Measurements from ENCODE around the gene ZBTB37.
A peak's percentile ranks its signal among the peaks of the same experiment; 100 is the strongest.

ZBTB37 gene

GRCh38 chr1:173864179-173864867 is 3.9 kb upstream of the ZBTB37 start:
- Histone ChIP-seq H3K27ac (ENCODE audit: insufficient read depth, low read length, poor library complexity, severe bottlenecking) (peak overlapping the region; percentile 47), H3K4me1 (ENCODE audit: control insufficient read depth, insufficient read depth, low read length, poor library complexity, severe bottlenecking) (peaks cover 25% of the 10 kb centered on the region), H3K36me3 (ENCODE audit: control insufficient read depth, insufficient read depth, low read length) (peaks cover 38% of the 10 kb centered on the region), H3K9me3 (ENCODE audit: control insufficient read depth, low read length) (no peaks in the 10 kb centered on the region), H3K4me3 (ENCODE audit: insufficient read depth, low read depth, low read length, poor library complexity, severe bottlenecking) (no peak overlapping the region), H3K27me3 (replicated peaks; ENCODE audit: control insufficient read depth, insufficient read depth, low read length, poor library complexity, severe bottlenecking) (no peaks in the 10 kb centered on the region)
- DNase-seq, result no peak

GRCh38 chr1:173865468-173866164 is 2.6 kb upstream of the ZBTB37 start:
- Histone ChIP-seq H3K4me1 (ENCODE audit: control insufficient read depth, insufficient read depth, low read length, poor library complexity, severe bottlenecking) (peaks cover 33% of the 10 kb centered on the region), H3K27me3 (replicated peaks; ENCODE audit: control insufficient read depth, insufficient read depth, low read length, poor library complexity, severe bottlenecking) (no peaks in the 10 kb centered on the region), H3K27ac (ENCODE audit: insufficient read depth, low read length, poor library complexity, severe bottlenecking) (peak overlapping the region; percentile 26), H3K36me3 (ENCODE audit: control insufficient read depth, insufficient read depth, low read length) (peaks cover 35% of the 10 kb centered on the region), H3K9me3 (ENCODE audit: control insufficient read depth, low read length) (no peaks in the 10 kb centered on the region), H3K4me3 (ENCODE audit: insufficient read depth, low read depth, low read length, poor library complexity, severe bottlenecking) (no peak overlapping the region)
- DNase-seq, result no peak

GRCh38 chr1:173866413-173867115 is 1.6 kb upstream of the ZBTB37 start:
- Histone ChIP-seq H3K27me3 (replicated peaks; ENCODE audit: control insufficient read depth, insufficient read depth, low read length, poor library complexity, severe bottlenecking) (no peaks in the 10 kb centered on the region), H3K27ac (ENCODE audit: insufficient read depth, low read length, poor library complexity, severe bottlenecking) (peak overlapping the region; percentile 94), H3K4me1 (ENCODE audit: control insufficient read depth, insufficient read depth, low read length, poor library complexity, severe bottlenecking) (peaks cover 39% of the 10 kb centered on the region), H3K4me3 (ENCODE audit: insufficient read depth, low read depth, low read length, poor library complexity, severe bottlenecking) (peak overlapping the region; percentile 78), H3K36me3 (ENCODE audit: control insufficient read depth, insufficient read depth, low read length) (peaks cover 35% of the 10 kb centered on the region), H3K9me3 (ENCODE audit: control insufficient read depth, low read length) (no peaks in the 10 kb centered on the region)
- no peak for DNase-seq

- H3K4me3 ChIP-seq (ENCODE audit: insufficient read depth, low read depth, low read length, poor library complexity, severe bottlenecking), result peak overlapping the region; percentile 78
- DNase-seq, result no peak
- peak overlapping the region; percentile 94 for H3K27ac ChIP-seq (ENCODE audit: insufficient read depth, low read length, poor library complexity, severe bottlenecking)
- peaks cover 35% of the 10 kb centered on the region for H3K36me3 ChIP-seq (ENCODE audit: control insufficient read depth, insufficient read depth, low read length)
- no peaks in the 10 kb centered on the region for H3K9me3 ChIP-seq (ENCODE audit: control insufficient read depth, low read length)
- peaks cover 39% of the 10 kb centered on the region for H3K4me1 ChIP-seq (ENCODE audit: control insufficient read depth, insufficient read depth, low read length, poor library complexity, severe bottlenecking)
- no peaks in the 10 kb centered on the region for H3K27me3 ChIP-seq (replicated peaks; ENCODE audit: control insufficient read depth, insufficient read depth, low read length, poor library complexity, severe bottlenecking)
Observed at GRCh38 chr1:173867141-173867752, 933 bp upstream of the ZBTB37 start.

GRCh38 chr1:173867753-173868265 is 371 bp upstream of the ZBTB37 start, which contains the start of gene GAS5:
Gene GAS5 (minus strand): TSS chr1:173867989.
- H3K36me3 ChIP-seq (ENCODE audit: control insufficient read depth, insufficient read depth, low read length), result peaks cover 30% of the 10 kb centered on the region

GRCh38 chr1:173869021-173869359 is 810 bp downstream of the ZBTB37 start:
- no peak for DNase-seq
- Histone ChIP-seq H3K27ac (ENCODE audit: insufficient read depth, low read length, poor library complexity, severe bottlenecking) (peak overlapping the region; percentile 94), H3K4me3 (ENCODE audit: insufficient read depth, low read depth, low read length, poor library complexity, severe bottlenecking) (peak overlapping the region; percentile 78), H3K36me3 (ENCODE audit: control insufficient read depth, insufficient read depth, low read length) (peaks cover 19% of the 10 kb centered on the region), H3K9me3 (ENCODE audit: control insufficient read depth, low read length) (no peaks in the 10 kb centered on the region), H3K27me3 (replicated peaks; ENCODE audit: control insufficient read depth, insufficient read depth, low read length, poor library complexity, severe bottlenecking) (no peaks in the 10 kb centered on the region), H3K4me1 (ENCODE audit: control insufficient read depth, insufficient read depth, low read length, poor library complexity, severe bottlenecking) (peaks cover 41% of the 10 kb centered on the region)

More at GRCh38 chr1:173867753-173868265, 371 bp upstream of the ZBTB37 start, which contains the start of gene GAS5:
- peak within 1 kb of the TSS; percentile 78 for H3K4me3 ChIP-seq (ENCODE audit: insufficient read depth, low read depth, low read length, poor library complexity, severe bottlenecking)
- DNase-seq, result peak; percentile 99
- H3K4me1 ChIP-seq (ENCODE audit: control insufficient read depth, insufficient read depth, low read length, poor library complexity, severe bottlenecking), result peaks cover 41% of the 10 kb centered on the region
- peak within 1 kb of the TSS; percentile 94 for H3K27ac ChIP-seq (ENCODE audit: insufficient read depth, low read length, poor library complexity, severe bottlenecking)
- no peaks in the 10 kb centered on the region for H3K9me3 ChIP-seq (ENCODE audit: control insufficient read depth, low read length)
- no peaks in the 10 kb centered on the region for H3K27me3 ChIP-seq (replicated peaks; ENCODE audit: control insufficient read depth, insufficient read depth, low read length, poor library complexity, severe bottlenecking)

GRCh38 chr1:173870252-173871075 is 2.3 kb downstream of the ZBTB37 start:
- H3K4me1 ChIP-seq (ENCODE audit: control insufficient read depth, insufficient read depth, low read length, poor library complexity, severe bottlenecking), result peaks cover 31% of the 10 kb centered on the region
- H3K9me3 ChIP-seq (ENCODE audit: control insufficient read depth, low read length), result no peaks in the 10 kb centered on the region
- peak; percentile 4 to 17 (median 9) for DNase-seq
- H3K27ac ChIP-seq (ENCODE audit: insufficient read depth, low read length, poor library complexity, severe bottlenecking), result peak overlapping the region; percentile 43
- H3K27me3 ChIP-seq (replicated peaks; ENCODE audit: control insufficient read depth, insufficient read depth, low read length, poor library complexity, severe bottlenecking), result no peaks in the 10 kb centered on the region
- H3K4me3 ChIP-seq (ENCODE audit: insufficient read depth, low read depth, low read length, poor library complexity, severe bottlenecking), result peak overlapping the region; percentile 8
- peaks cover 4% of the 10 kb centered on the region for H3K36me3 ChIP-seq (ENCODE audit: control insufficient read depth, insufficient read depth, low read length)

GRCh38 chr1:173871091-173871490 is 2.9 kb downstream of the ZBTB37 start:
- H3K27ac ChIP-seq (ENCODE audit: insufficient read depth, low read length, poor library complexity, severe bottlenecking), result peak overlapping the region; percentile 43
- no peaks in the 10 kb centered on the region for H3K27me3 ChIP-seq (replicated peaks; ENCODE audit: control insufficient read depth, insufficient read depth, low read length, poor library complexity, severe bottlenecking)
- no peak for DNase-seq
- peaks cover 4% of the 10 kb centered on the region for H3K36me3 ChIP-seq (ENCODE audit: control insufficient read depth, insufficient read depth, low read length)
- no peaks in the 10 kb centered on the region for H3K9me3 ChIP-seq (ENCODE audit: control insufficient read depth, low read length)
- peaks cover 24% of the 10 kb centered on the region for H3K4me1 ChIP-seq (ENCODE audit: control insufficient read depth, insufficient read depth, low read length, poor library complexity, severe bottlenecking)
- no peak overlapping the region for H3K4me3 ChIP-seq (ENCODE audit: insufficient read depth, low read depth, low read length, poor library complexity, severe bottlenecking)

GRCh38 chr1:173871500-173871899 is 3.3 kb downstream of the ZBTB37 start:
- Histone ChIP-seq H3K27ac (ENCODE audit: insufficient read depth, low read length, poor library complexity, severe bottlenecking) (peak overlapping the region; percentile 18), H3K27me3 (replicated peaks; ENCODE audit: control insufficient read depth, insufficient read depth, low read length, poor library complexity, severe bottlenecking) (no peaks in the 10 kb centered on the region), H3K36me3 (ENCODE audit: control insufficient read depth, insufficient read depth, low read length) (peaks cover 4% of the 10 kb centered on the region), H3K4me3 (ENCODE audit: insufficient read depth, low read depth, low read length, poor library complexity, severe bottlenecking) (no peak overlapping the region), H3K9me3 (ENCODE audit: control insufficient read depth, low read length) (no peaks in the 10 kb centered on the region), H3K4me1 (ENCODE audit: control insufficient read depth, insufficient read depth, low read length, poor library complexity, severe bottlenecking) (peaks cover 22% of the 10 kb centered on the region)
- no peak for DNase-seq
